Esophagus mucosa (tissue), 1 donor: ENCODE results near the gene ZNF544. TPM values are rescaled to one million over a fixed set of nuclear protein-coding genes. Genes with fewer than 3 reads are reported as not detected.
"Not testable (repeated sequence)": the region's sequence is repeated elsewhere in the genome, so short reads cannot be mapped to it uniquely, and the experiment has no call there.

ENCODE experiments used
- ATAC-seq: fragments of 200-7000 bp; cut with Tn5 transposase; one replicate; pipeline ENCODE4 v1.9.1; 2020
- total RNA-seq: library from RNA; stranded (reverse); gene quantifications from one replicate; pipeline ENCODE4 v1.2.4, GENCODE V29; 2023
- donor health status: DM: yes; HTN: yes; CAD: no.

The ZNF544 gene
- total RNA-seq, 1 donor from 2014 or later: 20.0 TPM

- not testable (repeated sequence) for ATAC-seq
Observed at GRCh38 chr19:58258259-58258658, 29.5 kb downstream of the ZNF544 start.

GRCh38 chr19:58261600-58261967 is 32.9 kb downstream of the ZNF544 start:
- ATAC-seq: no peak

GRCh38 chr19:58261968-58262921 is 33.5 kb downstream of the ZNF544 start:
- no peak for ATAC-seq

GRCh38 chr19:58262922-58263296 is 34.2 kb downstream of the ZNF544 start:
- no peak for ATAC-seq

GRCh38 chr19:58265100-58265499 is 36.4 kb downstream of the ZNF544 start:
- ATAC-seq: no peak

GRCh38 chr19:58268344-58268743 is 39.6 kb downstream of the ZNF544 start:
- ATAC-seq: no peak

GRCh38 chr19:58274771-58275201 is 46.1 kb downstream of the ZNF544 start:
- ATAC-seq: no peak

GRCh38 chr19:58275564-58275963 is 46.9 kb downstream of the ZNF544 start:
- no peak for ATAC-seq

GRCh38 chr19:58277197-58277596 is 48.5 kb downstream of the ZNF544 start:
- ATAC-seq: no peak

GRCh38 chr19:58277748-58278540 is 49.2 kb downstream of the ZNF544 start:
- ATAC-seq: peak; percentile 6

GRCh38 chr19:58278541-58279041 is 49.9 kb downstream of the ZNF544 start, which contains the start of gene ZNF8:
Gene ZNF8, plus strand, starts transcription at chr19:58278955. Its CDS starts 127 bp downstream, at chr19:58279082.
- ATAC-seq: peak; percentile 99

GRCh38 chr19:58279042-58279924 is 50.6 kb downstream of the ZNF544 start:
- peak; percentile 40 for ATAC-seq

- no peak for ATAC-seq
Observed at GRCh38 chr19:58279925-58280316, 51.2 kb downstream of the ZNF544 start.

- no peak for ATAC-seq
Observed at GRCh38 chr19:58284199-58284598, 55.5 kb downstream of the ZNF544 start.

GRCh38 chr19:58291943-58292342 is 63.2 kb downstream of the ZNF544 start:
- no peak for ATAC-seq

GRCh38 chr19:58294743-58295374 is 66.1 kb downstream of the ZNF544 start:
- ATAC-seq: no peak

GRCh38 chr19:58296104-58296503 is 67.4 kb downstream of the ZNF544 start:
- ATAC-seq: no peak

- no peak for ATAC-seq
Observed at GRCh38 chr19:58300620-58301019, 71.9 kb downstream of the ZNF544 start.

GRCh38 chr19:58304255-58304654 is 75.5 kb downstream of the ZNF544 start:
- ATAC-seq: no peak

- peak; percentile 4 for ATAC-seq
Observed at GRCh38 chr19:58304748-58305064, 76.0 kb downstream of the ZNF544 start.

GRCh38 chr19:58305065-58305931 is 76.6 kb downstream of the ZNF544 start, which contains the start of gene ERVK3-1:
Gene ERVK3-1, plus strand, starts transcription at chr19:58305377. Its CDS starts 6,792 bp downstream, at chr19:58312169.
- ATAC-seq: peak; percentile 99
